Measurements from ENCODE around the gene ANKRD33B.
"Not testable (repeated sequence)": the region's sequence is repeated elsewhere in the genome, so short reads cannot be mapped to it uniquely, and the experiment has no call there.

ANKRD33B gene

DNA sequence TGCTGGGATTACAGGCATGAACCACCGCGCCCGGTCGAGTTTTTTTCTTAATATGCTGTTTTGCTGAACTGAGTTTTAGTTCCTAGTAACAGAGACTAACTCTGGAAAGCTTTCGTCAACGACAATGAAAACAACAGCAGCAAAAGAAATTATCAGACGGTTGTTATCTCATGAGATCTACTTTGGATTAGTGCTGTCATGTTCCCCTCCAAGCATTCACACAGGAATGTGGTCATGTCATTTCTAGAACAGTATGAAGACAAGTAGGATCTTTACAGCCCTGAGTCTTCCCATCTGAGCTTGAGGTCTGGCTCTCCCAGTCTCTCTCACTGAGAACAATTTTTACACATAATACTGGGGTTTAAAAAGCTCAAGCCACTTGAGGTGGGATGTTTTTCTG, 4.0 kb upstream of the ANKRD33B start:
- no peak for DNase-seq

- DNase-seq, result no peak
Measured at GRCh38 chr5:10562201-10563109, 1.4 kb upstream of the ANKRD33B start.

DNA sequence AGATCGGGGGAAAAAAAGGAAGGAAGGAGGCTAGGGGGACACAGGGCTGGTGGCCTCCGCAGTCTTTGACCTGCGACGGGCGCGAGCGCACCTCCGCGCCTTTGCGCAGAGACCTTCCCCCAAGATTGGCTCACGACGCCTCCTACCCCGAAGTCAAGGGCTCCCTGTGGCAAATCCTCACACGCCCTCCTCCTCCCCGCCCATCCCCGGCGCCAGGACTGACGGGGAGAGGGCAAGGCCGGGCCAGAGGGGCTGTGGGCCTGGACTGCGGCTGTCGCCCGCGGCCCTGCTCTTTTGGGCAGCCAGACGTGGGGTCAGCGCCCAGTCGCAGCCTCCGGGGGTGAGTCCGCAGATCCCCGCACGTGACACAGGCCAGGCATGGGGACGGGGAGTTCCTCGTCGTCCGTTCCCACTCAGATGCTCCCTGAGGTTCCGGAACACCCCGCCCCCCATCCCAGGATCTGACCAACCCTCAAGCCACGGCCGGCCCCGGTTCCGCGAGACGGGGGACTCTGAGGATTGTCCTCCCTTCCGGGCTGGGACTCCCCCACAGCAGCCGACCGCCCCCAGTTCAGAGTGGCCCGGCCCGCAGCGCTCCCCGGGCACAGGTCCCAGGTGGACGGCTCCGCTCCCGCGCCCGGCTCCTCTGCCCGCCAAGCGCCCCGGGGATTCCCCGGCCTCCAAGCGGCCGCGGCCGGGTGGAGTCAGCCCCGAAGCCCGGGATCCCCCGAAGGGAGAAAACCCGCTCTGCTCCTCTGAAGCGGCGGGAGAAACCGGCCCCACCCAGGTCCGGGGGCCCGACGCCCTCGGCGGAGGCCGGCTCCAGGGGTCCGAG, 543 bp upstream of the ANKRD33B start:
- no peak for DNase-seq

DNA sequence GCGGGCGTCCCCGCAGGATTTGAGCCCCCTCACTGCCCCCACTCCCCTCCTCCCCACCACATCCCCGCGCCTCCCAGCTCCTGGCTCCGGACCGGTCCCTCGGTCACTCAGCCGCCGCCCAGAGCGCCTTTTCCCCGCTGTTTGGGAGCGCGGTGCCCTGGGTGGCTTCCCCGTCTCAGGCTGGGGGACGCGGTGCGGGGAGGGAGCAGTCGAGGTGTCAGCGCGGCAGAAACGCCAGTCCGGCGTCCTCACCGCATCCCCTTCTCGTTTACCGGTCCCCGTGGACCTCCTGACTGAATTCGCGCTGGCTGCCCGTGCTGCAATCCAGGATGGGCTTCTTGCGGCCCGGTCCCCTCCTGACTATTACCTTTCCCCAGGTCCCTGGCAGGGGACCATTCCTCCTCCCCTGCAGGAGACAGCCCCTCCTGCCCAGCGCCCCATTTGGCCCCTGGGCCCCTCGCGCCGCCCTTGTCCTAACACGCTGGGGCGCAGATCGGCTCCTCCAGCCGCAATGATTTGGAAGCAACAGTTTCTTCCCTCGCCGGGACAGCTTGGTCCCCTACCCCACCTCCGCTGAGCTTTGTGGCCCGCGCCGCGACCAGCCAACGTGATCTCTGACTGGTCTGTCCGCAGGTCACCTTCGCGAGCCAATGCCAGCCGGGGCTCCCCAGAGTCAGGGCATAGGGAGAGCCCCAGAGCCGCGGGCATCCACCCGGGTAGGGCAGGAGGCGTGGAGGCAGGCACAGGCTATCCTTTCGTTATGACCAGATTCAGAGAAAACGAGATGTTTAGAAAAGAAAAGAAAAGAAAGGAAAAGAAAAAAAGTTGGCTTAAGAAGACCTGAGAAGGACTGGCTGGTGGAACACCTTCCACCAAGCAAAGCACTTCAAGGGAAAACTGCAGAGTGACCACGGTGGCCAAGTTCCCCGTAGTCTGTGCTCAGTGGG, 1.2 kb downstream of the ANKRD33B start:
- DNase-seq, result no peak

- no peak for DNase-seq
Measured at GRCh38 chr5:10565785-10566542, 2.1 kb downstream of the ANKRD33B start.

DNA sequence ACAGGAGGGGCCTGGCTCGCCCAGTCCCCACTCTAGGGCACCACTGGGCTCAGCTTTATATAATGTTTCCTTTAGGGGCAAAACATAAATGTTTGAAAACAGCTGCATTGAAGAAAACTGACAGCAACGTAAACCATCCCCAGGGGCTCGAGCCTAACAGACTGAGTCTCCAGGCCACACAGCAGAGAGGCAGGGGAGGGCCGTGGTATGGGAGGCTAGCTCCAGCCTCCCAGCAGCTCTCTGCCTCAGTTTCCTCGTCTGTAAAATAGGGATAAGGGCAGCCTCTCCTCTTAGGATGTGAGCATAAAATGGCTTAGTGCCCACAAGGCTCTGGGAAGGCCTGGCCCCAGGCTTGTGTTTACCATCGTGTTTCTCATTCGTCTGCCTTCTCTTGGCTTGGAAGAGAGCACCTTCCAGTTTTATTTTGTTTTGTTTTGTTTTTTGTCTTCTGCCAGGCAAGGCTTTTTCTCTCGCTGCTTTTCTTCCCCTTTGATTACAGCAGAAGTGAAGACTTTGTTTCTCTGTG, 2.7 kb downstream of the ANKRD33B start:
- DNase-seq, result no peak

DNA sequence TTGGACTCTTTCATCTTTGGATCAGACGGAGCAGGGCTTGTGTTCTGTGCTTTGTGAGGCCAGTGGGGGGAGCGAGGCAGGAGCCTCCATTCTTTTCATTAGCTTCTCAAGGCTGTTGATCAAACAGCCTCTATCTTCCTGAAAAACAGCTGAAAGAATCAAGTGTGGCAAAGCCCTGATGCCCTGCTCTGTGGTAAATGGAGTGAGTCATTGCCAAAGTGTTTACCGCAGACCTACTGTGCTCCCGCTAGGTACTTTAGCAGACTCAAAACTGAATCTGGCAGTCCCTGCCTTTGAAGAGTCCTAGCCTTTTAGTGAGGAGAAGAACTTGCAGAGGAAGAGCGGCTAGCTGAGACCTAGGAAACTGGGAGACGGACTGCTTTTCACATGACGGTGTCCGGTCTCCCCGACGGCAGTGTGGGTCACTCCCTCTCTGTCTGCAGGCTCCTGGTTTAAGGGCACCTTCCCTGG, 3.3 kb downstream of the ANKRD33B start:
- no peak for DNase-seq

DNA sequence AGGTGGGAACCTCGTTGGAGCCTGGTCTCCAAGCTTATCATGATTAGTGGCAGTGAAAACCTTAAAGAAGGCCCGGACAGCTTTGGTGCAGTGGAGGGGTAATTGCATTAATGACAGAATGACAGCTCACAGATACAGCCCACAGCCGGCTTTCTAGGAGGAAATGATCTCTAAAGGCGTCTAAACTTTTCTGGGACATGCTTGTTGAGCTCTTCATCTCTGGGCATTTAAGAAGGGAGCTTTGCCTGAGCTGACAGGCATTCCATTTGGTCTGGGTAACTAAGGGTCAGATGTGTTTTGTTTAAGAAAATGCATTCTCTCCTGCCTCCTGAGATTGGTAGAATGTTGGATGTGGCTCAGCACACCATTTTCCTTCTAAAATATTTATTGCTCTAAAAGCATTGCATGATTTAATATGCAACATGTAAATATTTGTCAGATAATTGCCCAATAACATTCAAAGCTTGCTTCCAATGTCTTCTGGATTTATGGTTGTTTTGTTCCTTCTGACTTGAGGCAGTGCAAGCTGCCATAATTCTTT, 4.0 kb downstream of the ANKRD33B start:
- DNase-seq, result no peak

DNA sequence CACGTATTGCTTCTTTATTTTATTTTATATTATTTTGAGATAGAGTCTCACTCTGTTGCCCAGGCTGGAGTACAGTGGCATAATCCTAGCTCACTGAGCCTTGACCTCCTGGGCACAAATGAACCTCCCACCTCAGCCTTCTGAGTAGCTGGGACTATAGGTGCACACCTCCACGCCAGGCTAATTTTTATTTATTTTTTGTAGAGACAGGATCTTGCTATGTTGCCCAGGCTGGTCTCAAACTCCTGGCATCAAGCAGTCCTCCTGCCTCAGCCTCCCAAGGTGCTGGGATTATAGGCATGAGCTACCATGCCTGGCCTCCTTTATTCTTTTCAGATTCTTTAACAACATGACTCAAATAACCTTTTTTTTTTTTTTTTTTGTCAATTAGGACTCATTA, 6.7 kb downstream of the ANKRD33B start:
- not testable (repeated sequence) for DNase-seq

DNA sequence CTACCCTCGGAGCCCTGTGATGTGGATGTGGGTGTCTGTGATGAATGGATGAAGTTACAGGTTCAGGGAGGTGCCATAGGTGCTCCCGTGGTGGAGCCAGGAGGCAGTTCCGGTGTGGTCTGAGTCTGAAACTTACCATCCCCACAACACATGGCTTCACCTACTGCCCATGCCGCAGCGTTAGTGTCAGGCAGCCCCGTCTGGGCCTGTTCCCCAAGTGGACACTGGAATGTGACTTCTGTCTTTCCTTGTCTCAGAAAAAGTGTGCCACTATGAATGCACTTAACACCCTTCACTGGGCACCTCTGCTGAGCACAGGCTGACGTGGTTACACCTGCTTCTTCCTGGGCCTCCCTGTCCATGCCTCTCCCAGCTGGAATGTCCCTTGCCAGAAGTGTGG, 8.6 kb downstream of the ANKRD33B start:
- no peak for DNase-seq

GRCh38 chr5:10573487-10574145, 9.7 kb downstream of the ANKRD33B start:
- no peak for DNase-seq

GRCh38 chr5:10574879-10575278, 11.0 kb downstream of the ANKRD33B start:
- DNase-seq, result not testable (repeated sequence)

- no peak for DNase-seq
Measured at GRCh38 chr5:10576121-10576789, 12.4 kb downstream of the ANKRD33B start.

DNA sequence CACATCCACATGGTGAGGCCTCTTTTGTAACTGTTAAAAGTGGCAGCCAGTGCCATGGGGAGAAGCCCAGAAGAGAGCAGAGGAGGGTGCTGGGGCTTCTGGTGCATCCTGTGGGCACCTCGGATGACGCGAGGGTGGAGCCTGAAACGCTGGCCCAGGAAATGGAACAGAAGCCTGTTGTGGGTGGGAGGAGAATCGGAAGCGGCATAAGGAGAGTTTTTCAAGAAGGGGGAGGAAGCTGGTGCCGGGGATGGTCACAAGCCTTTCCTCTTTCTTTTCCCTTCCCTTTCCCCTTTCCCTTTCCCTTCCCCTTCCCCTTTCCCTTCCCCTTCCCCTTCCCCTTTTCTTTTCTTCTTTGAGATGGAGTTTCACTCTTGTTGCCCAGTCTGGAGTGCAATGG, 12.9 kb downstream of the ANKRD33B start:
- no peak for DNase-seq

DNA sequence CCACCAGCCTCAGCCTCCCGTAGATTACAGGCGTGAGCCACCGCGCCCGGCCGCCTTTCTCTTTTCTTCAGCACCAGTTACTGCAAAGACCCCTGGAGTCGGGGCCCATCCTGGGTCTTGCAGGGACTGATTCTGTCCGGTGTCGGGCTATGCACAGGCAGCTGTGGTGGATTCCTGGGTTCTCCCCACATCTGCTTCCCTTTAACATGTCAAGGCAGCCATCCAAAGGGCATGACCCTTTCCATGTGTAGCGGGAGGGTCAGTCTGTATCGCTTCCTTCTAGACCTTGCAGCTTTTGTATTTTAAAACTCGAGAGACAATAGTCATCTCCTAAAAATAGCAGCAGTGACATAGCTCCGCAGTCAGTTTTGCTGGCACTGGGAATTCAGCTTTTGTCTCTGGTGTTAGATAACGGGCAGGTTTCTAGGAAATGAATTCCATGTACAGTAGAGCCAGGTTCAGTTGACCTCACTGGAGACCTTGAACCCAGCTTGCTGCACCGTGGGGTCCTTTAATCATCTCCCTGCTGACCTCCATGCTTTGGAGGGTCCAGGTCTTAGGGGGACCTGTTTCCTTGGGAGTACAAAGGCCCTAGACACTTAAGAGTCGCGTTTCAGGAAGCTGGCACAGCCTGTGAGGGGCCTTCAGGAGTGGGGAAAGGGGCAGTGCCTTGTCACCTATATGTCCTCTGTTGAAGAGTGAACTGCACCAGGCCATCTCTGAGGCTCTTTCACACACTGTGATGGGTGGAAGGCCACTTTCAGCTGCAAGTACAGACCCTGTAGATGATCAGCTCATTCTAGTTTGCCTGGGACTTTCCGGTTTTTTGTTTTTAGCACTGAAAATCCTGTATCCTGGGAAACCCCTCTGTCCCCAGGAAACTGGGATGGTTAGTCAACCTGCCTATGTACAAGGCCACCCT, 13.8 kb downstream of the ANKRD33B start:
- no peak for DNase-seq

- DNase-seq, result no peak
Measured at GRCh38 chr5:10578293-10578665, 14.4 kb downstream of the ANKRD33B start.

DNA sequence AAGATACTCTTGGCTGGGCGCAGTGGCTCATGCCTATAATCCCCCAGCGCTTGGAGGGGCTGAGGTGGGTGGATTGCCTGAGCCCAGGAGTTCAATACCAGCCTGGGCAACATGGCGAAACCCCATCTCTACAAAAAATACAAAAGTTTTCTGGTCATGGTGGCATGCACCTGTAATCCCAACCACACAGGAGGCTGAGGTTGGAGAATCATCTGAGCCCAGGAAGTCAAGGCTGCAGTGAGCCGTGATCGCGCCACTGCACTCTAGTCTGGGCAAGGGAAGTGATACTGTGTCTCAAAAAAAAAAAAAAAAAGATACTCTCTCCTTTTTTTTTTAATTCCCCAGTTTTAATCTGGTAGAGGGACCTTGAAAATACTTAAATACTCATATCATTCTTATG, 15.0 kb downstream of the ANKRD33B start:
- no peak for DNase-seq

- no peak for DNase-seq
Measured at GRCh38 chr5:10579536-10580521, 16.0 kb downstream of the ANKRD33B start.
